ENCODE measurements around the gene VANGL2.

Gene VANGL2

DNA sequence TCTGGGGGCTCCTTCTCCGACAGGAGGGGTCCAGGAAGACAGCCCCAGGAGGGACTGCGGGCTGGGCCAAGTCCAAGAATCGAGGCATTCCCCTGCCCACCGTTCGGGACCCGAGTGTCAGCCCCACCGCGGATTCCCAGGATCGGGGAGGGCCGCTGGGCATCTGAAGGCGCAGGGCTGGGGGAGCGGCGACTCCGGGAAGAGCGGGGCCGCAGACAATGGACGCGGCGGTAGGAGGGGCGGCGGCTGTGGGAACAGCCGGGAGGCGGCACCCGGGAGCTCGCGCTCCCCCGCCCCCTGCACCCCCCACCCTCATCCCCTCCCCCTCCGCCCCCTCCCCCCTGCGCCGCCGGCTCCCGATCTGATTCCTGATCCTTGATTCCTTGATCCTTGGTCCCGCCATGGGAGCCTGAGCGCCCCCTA lies at the start of gene VANGL2:
Gene VANGL2, plus strand, starts transcription at position 342 of the 423 bp plus-strand sequence. CDS start 15,274 bp downstream, outside the sequence.
- DNase-seq, result peak in 1 of 2 experiments; percentile 35

DNA sequence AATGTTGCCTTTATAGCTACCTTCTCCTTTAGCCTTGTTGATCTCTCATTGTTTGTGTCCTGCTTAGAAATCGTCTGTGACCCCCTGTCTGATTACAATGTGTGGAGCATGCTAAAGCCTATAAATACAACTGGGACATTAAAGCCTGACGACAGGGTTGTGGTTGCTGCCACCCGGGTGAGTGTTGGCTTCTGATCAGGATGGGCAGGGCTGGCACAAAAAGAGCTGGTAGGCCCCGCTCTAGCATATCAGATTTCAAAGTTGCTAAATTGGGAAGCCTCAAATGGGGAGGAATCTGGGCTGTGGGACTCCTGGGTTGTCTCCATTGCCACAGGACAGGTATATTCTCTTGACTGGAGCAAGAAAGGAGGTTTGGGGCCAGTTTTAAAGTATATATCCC lies 48.7 kb upstream of the VANGL2 start:
- DNase-seq, result no peak

DNA sequence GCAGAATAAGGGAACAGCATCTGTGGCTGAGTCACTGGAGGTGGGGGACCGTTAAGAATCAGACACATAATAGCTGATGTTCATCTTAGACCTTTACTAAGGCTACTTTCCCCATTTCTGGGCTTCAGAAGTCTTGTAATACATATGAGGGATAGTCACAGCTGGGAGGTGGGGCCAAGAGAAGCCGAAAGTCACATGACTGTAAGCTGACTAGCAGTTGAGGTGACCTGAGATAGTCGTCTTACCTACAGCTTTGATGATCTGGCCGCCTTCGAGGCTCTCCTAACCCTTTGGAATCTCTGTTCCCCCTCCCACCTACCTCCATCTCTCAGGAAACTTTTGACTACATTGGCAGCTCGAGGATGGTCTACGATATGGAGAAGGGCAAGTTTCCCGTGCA lies 47.8 kb upstream of the VANGL2 start:
- DNase-seq, result no peak

DNA sequence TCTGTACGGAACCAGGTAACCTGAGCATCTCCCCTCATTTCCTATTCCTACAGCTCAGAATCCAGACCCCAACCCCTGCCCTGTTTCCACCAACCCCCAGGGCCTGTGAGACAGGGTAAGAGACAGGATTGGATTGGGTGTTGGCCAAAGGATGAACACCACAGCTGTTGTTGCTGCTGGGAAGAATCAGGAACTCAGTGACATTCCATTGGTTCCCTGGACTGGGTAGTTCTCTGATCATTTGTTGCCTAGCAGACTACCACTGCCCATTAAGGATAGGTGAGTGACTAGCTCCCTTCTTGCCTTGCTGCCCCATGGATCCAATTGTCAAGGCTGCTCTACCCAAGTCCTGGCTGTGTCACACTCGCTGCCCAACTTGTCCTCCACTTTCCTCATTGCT lies 47.1 kb upstream of the VANGL2 start:
- DNase-seq, result no peak

DNA sequence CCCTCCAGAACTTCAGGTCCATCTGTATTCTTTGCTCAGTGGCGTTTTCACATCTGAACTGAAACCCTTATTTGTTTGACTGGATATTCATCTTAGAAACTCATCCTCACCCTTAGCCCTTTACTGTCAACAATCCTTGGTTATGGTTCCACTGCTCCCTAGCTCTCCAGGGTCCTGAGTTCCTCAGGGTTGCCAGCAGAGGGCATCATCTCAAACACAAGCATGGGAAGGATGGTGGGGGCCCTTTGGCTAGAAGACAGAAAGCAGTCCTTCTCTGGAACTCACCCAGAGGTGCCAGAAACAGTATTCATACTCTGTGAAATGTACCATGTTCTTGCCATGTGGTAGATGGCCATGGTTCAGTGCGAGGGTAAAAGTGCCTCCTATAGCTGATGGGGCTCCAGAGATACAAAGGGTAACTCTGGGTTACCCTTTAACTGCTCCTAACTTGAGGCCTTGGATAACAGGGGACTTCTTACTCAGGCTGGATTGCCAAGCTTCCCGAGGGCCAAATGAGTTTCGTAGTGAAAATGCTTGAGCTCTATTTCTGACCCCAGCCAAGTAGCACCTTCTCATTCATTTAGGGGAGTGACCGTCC lies 45.9 kb upstream of the VANGL2 start:
- DNase-seq, result no peak

DNA sequence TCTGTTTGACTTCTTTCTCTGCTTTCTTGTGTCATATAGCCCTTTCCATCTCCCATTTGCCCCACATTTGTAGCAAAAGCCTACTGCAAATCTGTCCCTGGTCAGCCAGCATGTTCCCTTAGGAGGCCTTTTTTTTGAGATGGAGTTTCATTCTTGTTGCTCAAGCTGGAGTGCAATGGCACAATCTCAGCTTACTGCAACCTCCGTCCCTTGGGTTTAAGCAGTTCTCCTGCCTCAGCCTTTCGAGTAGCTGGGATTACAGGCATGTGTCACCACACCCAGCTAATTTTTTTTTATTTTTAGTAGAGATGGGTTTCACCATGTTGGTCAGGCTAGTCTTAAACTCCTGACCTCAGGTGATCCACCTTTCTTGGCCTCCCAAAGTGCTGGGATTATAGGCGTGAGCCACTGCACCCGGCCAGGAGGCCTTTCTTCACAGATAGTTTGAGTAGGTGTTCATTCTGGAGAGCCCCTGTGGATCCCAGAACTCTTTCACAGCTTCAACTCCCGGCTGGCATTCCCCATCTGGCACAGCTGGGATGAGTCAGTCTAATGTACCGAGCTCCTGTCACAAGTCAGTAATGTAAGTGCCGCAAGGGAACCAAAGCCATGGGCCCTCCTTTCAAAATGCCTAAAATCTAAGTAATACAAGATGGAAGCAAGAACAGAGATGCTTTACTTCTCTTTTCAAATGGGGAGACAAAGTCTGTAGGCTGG lies 42.9 kb upstream of the VANGL2 start:
- DNase-seq, result no peak

DNA sequence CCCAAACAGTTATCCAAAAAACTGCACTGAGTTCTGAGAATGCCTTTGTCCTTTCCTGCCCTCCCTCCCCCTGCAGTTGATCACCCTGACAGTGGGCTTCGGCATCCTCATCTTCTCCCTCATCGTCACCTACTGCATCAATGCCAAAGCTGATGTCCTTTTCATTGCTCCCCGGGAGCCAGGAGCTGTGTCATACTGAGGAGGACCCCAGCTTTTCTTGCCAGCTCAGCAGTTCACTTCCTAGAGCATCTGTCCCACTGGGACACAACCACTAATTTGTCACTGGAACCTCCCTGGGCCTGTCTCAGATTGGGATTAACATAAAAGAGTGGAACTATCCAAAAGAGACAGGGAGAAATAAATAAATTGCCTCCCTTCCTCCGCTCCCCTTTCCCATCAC lies 42.3 kb upstream of the VANGL2 start:
- DNase-seq, result no peak

DNA sequence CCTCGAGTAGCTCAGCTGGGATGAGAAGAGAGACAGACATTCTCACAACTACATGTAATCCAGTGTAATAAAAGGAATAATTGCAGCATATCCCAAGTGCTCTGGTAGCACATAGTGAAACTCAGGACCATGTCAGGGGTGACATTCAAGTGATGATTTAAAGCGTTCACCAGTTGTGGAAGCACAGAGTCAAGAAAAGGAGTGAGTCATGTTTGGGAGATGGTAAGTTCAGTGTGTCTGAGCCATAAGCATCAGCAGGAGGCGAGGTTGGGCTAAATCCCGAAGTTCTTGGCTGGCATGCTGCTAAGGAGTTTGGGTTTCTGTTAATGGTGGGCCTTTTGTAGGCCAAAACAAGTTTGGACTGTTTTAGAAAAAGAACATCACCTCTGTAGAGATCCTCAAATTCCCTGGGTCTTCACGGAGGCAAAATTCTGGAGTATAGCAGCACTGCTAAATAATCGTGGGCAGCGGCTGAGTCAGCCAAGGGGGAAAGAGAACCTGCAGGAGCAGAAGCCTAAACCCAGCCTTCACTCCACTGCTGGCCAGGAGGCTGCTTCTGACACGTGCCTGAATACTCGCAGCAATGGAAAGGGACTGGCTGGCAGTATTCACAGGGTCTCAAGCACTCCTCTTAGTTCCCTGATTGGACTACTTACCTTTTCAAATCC lies 40.7 kb upstream of the VANGL2 start:
- DNase-seq, result no peak

DNA sequence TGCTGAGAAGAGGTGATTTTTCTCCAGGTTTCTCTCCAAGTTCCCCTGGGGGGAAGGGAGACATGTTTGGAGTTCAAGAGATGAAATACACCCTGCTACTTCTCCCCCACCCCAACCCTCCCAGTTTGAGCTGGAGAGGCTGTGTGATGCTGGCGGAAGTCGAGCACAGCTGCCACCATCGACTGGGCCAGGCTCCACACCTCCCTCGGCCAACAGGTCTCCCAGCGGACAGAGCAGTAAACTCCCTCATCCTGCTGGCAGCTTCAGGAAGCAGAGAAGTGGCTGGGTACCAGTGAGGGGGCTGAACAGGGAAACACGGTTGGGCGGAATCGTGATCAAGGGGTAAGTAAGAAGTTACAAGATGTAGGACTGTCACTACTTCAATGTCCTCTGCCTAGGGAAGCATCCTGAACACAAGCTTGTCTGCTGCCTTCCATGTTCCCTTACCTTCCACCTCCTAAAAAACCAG lies 40.1 kb upstream of the VANGL2 start:
- DNase-seq, result no peak

DNA sequence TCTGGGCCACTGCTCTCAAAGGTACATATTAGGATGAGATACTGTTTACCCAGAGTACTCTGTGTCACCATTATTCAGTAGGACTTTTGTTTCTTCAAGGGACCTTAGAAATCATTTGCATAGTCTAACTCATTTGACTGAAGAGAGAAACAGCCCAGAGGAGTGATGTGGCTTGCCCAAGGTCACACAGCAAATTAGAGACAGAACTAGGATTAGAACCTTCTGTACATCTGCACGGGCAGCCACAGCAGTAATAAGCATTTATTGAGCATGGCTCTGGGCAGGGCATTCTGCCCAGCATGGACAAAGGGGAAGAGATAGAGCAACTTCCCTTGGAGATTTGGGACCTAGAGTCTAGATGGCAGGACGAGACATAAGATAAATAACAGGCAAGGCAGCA lies 39.2 kb upstream of the VANGL2 start:
- no peak for DNase-seq

DNA sequence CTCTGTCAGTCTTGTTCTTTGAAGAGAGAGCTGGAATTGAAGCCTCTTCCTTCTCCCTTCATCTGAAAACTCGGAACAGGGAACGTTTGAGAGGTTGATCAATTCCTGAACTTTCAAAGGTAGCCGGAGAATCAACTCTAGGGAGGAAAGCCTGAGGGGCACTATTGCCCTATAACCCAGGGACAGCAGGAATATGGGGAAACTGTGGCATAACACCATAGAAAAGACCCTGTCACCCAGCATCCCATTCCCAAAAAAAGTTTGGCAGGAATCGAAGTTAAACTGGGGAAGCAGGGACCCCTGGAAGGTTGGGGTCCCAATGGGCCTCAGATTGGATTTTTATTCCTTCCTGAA lies 38.6 kb upstream of the VANGL2 start:
- DNase-seq, result no peak

DNA sequence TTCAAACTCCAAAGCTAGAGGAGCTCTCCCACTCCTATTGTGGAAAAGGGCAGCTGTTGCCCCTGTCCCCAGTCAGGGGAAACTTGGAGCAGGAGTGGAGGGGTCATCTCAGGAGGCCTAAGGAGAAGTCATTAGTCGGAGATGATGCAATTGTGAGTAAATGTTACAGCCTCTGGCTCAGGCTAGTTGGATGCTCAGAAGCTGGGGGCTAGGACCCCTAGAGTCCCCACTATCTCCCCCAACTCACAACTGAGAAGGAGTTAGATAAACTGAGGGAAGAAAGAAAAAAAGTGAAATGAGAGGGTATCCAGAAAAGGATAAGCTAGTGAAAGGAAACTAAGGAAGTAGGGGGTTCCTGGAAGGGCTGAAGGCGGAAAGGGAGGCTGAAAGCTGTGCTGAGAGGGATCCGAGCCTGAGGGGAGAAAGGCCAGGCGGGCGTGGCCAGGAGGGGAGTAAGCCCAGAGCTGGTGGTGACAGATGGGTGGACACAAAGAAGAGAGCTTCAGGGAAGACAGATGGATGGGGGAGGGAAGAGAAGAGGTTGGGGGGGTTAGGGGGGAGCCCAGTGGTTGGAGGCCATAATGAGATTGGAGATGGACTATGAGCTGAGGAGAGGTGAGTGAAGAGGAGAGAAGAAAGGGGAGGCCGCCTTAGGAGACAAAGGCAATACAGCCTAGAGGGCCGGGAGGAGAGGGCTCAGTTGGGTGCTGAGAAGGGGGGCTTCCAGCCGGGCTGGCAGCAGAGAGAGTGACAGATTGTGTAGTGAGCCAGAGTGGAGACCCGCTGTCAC lies 38.0 kb upstream of the VANGL2 start:
- DNase-seq, result no peak

DNA sequence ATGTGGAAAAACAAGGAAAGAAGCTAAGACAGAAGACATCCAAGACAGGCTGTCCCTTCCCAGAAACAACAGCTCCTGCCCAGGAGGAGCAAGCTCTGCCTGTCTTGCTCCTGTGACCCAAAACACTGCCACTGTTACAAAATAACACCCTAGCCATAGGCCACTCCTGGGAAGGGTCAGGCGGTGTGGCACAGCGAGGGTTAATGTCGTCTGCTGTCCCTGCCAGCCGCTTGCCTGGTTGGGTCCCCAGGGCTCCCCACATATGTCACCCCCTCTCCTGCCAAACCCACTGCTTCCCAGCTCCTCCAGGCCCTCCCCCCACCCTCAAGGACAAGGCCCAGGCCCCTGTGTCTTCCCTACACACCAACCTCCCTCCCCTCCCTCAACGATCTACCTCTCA lies 37.4 kb upstream of the VANGL2 start:
- DNase-seq, result peak; percentile 24 to 25

DNA sequence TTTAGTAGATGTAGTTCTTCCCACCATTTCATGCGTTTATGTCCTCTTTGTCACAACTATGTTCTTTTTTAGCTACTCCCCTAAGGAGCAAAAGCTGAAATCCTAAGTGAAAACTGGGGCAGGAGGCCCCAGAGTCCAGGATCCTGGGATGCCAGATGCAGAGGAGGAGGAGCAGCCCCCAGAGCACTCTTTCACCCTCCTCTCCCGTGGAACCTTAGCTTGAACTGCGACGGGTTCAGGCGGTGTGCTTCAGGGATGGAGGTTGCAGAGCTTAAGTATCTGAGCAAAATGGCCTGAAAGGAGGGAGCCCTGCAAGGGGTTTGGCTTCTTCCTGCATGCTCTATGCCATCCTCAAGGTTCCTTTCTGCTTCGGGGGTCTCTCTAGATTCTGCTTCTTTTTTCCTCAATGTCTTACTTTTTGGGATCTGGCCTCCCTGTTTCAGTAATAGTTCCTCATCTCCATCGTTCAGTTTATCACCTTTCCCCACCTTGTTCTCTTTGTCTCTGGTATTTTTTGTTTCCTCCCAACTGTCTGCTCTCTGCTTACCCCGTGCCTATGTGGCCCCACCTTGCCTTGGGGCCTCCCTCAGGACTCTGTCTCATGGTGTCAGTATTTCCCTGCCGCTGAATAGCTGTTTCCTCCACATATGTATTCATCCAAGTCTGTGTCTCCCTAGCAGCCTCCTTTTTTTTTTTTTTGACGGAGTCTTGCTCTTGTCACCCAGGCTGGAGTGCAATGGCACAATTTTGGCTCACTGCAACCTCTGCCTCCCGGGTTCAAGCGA lies 36.2 kb upstream of the VANGL2 start:
- no peak for DNase-seq

DNA sequence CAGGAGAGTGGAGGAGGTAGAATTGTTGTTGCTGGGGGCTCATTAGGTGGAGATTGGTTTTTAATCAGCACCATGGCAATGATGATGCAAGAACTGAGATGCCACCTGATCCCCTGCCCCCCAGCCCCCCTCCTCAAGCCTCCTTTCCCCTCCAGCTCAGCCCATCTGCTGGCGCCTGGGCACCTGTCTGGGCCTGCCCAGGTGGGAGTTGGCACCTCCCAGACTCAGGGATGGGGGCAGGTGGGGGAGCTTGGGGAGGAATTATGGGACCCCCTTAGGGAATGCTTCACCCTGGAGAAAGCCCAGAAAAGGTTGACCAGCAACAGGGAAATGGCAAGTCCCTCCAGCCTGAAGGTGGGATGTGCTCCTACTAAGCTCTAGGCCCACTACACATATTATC lies 35.0 kb upstream of the VANGL2 start:
- no peak for DNase-seq

DNA sequence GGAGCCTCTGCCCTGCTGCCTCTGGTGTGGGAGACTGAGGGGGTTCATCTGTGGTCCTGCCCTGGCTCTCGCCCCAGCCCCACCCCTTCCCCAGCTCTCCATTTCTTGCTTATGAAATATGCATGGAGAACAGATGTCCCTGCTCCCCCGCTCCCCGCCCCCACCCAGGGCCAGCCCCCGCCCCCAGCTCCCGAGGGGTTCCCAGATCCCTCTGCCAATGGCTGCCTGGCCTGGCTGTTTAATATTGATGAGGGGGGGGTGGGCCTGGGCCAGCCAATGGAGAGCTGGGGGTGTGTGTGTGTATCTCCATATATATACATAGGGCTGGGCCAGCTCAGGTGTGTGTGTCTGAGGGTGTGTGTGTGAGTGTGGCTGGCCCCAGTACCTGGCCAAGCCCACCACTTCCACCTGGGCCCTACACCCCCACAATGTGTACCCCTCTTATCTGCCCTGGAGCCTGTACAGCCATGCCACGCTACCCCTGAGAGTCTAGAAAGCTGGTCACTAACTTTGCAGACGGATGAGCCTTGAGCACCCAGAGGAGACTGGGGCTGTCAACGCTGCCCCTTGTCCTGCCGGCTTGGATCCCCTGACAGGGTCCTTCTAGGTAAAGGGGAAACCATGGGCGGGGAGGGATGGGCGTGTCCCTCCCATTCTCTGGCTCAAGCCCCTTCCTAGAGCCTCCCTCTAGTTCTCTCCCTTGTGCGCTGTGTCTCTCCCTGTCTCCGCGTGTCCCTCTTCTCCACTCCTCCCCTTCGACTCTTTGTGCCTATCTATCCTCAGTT lies 33.4 kb upstream of the VANGL2 start, which contains the start of gene NHLH1:
Gene NHLH1, plus strand, starts transcription at position 341 of the 785 bp plus-strand sequence. CDS start 3,661 bp downstream, outside the sequence.
- DNase-seq, result no peak

DNA sequence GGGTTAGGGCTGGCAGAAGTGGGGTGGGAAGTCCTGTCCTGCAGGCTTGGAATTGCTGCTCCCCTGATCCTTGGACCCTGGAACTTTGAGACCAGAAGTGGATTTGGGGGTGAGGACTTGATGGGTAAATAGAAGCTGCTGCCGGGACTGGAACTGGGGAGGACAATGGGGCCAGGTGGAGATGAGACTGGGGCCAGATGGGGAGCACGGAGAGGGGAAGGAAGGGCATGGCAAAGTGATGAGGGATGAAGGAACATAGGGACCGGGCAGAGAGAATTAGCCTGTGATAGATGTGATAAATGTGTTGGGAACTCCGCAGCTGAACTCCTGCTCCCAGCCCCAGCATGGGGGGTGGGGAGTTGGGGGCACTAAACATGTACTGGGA lies 32.9 kb upstream of the VANGL2 start:
- DNase-seq, result no peak

DNA sequence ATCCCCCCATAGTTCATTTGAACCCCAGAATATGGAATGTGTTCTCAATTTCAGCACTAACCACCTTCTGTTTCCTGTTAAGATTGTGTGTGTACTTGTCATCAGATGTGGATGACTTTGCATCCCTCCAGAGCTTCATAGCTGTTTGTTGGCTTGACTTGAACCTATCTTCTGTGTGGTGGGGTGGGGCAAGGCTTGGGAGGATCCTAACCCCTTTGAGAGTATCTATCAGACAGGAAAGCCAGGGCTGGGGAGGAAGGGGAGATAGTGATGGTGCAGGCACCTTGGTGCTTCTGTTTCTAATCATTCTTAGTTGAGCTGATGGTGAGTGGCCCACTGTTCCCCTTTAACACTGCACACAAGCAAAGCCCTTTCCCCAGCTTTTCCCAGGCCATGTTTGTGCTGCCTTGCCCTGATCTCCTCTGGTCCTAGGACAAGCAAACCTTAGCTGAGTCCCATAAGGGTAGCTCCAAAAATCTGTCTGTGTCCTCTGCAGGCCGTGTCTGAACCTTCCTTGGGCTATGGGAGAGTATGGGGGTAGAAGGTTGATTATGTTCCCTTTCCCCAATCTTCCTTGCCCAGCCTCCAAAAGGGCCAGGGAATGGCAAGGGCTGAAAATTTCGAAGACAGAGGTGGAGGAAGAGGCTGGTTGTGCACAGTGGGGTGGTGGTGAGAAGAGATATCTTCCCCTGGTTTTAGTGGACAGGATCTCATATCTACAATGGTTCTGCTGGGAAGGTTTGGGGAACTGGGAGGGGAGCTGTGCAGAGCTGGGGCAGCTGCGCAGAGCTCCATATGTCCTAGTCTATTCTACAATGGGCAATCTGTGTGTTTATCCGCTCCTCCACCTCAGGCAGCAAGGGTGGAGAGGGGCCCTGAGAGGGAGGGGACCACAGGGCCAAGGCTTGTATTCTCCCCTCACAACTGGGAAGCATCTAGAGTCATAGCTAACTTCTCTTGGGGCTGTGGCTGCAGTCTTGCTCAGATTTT lies 32.1 kb upstream of the VANGL2 start:
- DNase-seq, result no peak

DNA sequence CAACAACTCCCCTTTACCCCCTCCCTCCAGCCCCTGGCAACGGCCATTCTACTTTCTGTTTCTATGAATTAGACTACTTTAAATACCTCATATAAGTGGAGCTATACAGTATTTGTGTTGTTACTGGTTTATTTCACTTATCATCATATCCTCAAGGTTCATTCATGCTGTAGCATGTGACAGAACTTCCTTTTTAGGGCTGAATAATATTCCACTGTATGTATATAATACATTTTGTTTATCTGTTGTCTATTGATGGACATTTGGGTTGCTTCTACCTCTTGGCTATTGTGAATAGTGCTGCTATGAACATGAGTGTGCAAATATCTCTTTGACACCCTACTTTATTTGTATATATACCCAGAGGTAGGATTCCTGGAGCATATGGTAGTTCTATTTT lies 31.3 kb upstream of the VANGL2 start:
- DNase-seq, result no peak
